PC-9 (cell line): Measurements from ENCODE around the gene COL18A1.

ENCODE experiments used
- CTCF ChIP-seq: fragments of 200-600 bp; sonication (generic); conservative IDR thresholded peaks from 2 replicates; pipeline ENCODE4 v1.6.1; 2017; ENCODE audit warnings: mixed run types, antibody characterized with exemption, mild to moderate bottlenecking, moderate library complexity
- EZH2 ChIP-seq: fragments of 200-600 bp; sonication (generic); IDR thresholded peaks from 2 replicates; pipeline ENCODE4 v1.8.0; 2017; ENCODE audit warnings: antibody characterized with exemption, low read depth

GRCh38 chr21:45488931-45489721 is 84.2 kb downstream of the COL18A1 start:
- TF ChIP-seq EZH2 (no peak), CTCF (no peak)
